ENCODE measurements around the gene LRPPRC. TPM values are rescaled to one million over a fixed set of nuclear protein-coding genes. Genes with fewer than 3 reads are reported as not detected.

The LRPPRC gene
- polyA plus RNA-seq, 1 donor: 89.1 TPM

DNA sequence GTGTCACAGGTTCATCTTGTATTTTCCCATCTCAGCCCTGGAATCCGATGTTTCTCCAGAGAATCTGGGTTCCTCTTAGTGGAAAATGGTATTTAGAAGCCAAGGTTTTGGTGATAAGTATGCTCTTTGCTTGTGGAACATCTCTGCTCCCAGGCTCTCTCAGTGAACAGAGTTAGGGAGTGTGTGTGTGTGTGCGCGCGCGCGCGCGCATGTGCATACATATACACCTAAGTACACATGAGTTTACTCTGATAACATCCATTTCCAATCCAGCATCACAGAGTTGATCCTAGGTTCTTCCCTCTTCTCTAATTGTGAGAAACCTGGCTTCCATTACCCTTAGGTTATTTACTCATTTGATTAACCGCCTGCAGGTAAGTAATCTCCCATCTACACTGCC is 115.3 kb downstream of the LRPPRC start:
- Histone ChIP-seq H3K4me3 (ENCODE audit: low read length) (no peak overlapping the region), H3K27me3 (ENCODE audit: control insufficient read depth, insufficient read depth, low read length) (no peaks in the 10 kb centered on the region), H3K36me3 (ENCODE audit: control insufficient read depth, insufficient read depth, low read length) (peaks cover 3% of the 10 kb centered on the region), H3K4me1 (ENCODE audit: control insufficient read depth, insufficient read depth, low read length) (peaks cover 7% of the 10 kb centered on the region), H3K9me3 (ENCODE audit: control insufficient read depth, low read depth, low read length) (no peaks in the 10 kb centered on the region), H3K27ac (ENCODE audit: low read length) (no peak overlapping the region)
- 100% methylated on average over 2 of the region's 9 CpGs for WGBS (ENCODE audit: insufficient coverage, low lambda C conversion rate)
- no peak for DNase-seq

DNA sequence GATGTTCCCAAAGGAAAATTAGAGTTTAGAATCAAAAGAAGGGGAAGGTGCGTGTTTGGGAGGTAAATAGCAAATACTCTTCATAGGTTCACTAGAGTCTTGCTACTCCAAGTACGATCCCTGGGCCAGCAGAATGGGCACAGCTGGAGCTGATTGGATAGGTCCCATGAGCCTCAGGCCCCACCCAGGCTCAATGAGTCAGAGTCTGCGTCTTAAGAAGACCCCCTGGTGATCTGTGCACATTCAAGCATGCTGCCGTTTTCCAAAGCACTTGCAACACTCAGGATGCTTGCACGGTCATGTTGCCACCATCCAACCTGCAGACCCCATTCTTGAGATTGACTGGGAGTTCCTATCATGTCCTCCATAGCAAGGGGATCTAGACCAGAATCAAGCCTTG is 116.5 kb downstream of the LRPPRC start:
- H3K27ac ChIP-seq (ENCODE audit: low read length): no peak overlapping the region
- no peak for DNase-seq
- WGBS (ENCODE audit: insufficient coverage, low lambda C conversion rate): no CpG with 5 or more reads among the region's 5 CpGs
- no peak overlapping the region for H3K4me3 ChIP-seq (ENCODE audit: low read length)
- peaks cover 3% of the 10 kb centered on the region for H3K36me3 ChIP-seq (ENCODE audit: control insufficient read depth, insufficient read depth, low read length)
- H3K27me3 ChIP-seq (ENCODE audit: control insufficient read depth, insufficient read depth, low read length): no peaks in the 10 kb centered on the region
- no peaks in the 10 kb centered on the region for H3K9me3 ChIP-seq (ENCODE audit: control insufficient read depth, low read depth, low read length)
- peaks cover 3% of the 10 kb centered on the region for H3K4me1 ChIP-seq (ENCODE audit: control insufficient read depth, insufficient read depth, low read length)

DNA sequence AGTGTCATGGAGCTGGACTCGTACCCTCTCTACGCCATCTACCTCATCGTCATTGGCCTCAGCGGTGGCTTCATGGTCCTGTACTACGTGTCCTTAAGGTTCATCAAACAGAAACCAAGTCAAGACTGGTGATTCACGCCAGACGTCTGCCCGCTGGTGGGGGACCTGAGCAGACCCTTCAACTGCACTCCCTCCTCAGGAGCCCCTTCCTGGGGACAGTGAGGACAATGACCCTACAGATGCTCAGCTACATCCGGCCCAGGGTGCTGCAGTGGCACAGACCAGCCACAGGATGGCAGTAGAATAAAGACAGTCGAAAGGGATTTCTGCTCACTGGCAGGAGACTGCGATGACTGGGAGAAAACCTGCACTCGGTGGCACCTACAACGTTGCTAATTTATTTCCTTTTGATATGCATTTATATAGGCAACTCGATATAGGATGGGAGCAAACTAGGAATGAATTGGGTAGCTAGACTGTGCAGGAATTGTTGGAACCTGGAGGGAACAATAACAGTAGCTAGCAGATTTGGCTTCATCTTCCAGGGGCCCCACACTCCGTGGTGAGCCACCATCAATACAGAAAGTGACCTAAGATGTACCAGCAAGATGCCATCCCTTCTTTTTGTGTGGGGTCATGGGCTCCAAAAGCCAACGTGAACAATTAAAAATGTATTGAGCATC is 117.9 kb downstream of the LRPPRC start:
- no CpG with 5 or more reads among the region's 16 CpGs for WGBS (ENCODE audit: insufficient coverage, low lambda C conversion rate)
- Histone ChIP-seq H3K9me3 (ENCODE audit: control insufficient read depth, low read depth, low read length) (no peaks in the 10 kb centered on the region), H3K27me3 (ENCODE audit: control insufficient read depth, insufficient read depth, low read length) (no peaks in the 10 kb centered on the region), H3K4me1 (ENCODE audit: control insufficient read depth, insufficient read depth, low read length) (peaks cover 3% of the 10 kb centered on the region), H3K4me3 (ENCODE audit: low read length) (no peak overlapping the region), H3K36me3 (ENCODE audit: control insufficient read depth, insufficient read depth, low read length) (peaks cover 3% of the 10 kb centered on the region), H3K27ac (ENCODE audit: low read length) (no peak overlapping the region)
- peak; percentile 24 to 46 for DNase-seq

DNA sequence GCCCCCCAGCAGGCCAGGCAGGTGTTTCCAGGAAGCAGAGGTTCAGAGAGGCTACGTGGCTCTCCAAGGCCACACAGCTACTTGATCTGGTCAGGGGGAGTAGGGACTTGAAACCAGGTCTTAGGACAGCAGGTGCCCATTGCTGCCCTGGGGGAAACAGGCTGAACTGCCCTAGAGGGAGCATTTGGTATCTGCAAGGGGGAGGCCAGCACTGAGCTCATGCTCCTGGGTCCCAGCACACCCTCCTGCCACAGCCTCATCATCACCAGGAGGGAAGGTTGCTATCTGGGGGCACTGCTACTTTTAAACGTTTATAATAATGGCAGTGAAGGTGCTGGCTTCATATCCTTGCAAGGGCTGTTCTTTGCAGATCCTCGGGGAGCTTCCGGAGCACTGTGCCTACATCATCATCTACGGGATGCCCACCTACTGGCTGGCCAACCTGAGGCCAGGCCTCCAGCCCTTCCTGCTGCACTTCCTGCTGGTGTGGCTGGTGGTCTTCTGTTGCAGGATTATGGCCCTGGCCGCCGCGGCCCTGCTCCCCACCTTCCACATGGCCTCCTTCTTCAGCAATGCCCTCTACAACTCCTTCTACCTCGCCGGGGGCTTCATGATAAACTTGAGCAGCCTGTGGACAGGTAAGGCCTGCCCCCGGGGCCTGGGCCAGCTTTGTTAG is 120.9 kb downstream of the LRPPRC start:
- Histone ChIP-seq H3K4me1 (ENCODE audit: control insufficient read depth, insufficient read depth, low read length) (no peaks in the 10 kb centered on the region), H3K27me3 (ENCODE audit: control insufficient read depth, insufficient read depth, low read length) (no peaks in the 10 kb centered on the region), H3K27ac (ENCODE audit: low read length) (no peak overlapping the region), H3K36me3 (ENCODE audit: control insufficient read depth, insufficient read depth, low read length) (peaks cover 3% of the 10 kb centered on the region), H3K4me3 (ENCODE audit: low read length) (no peak overlapping the region), H3K9me3 (ENCODE audit: control insufficient read depth, low read depth, low read length) (no peaks in the 10 kb centered on the region)
- WGBS (ENCODE audit: insufficient coverage, low lambda C conversion rate): no CpG with 5 or more reads among the region's 11 CpGs
- DNase-seq: no peak

DNA sequence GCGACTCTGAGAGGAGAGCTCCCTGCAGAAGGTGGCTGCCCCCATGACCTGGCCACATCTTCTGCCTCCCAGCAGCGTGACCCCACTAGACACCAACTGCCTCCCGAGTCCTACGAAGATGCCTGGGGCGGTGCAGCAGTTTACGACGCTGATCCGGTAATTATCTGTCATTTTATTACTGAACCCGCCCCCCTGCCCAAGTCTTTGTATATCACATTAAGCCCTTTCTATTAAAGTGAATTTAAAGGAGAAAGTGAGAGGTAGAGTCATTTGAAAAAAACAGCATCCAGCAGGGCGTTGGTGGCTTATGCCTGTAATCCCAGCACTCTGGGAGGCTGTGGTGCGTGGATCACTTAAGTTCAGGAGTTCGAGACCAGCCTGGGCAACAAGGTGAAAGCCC is 123.6 kb downstream of the LRPPRC start:
- no peak overlapping the region for H3K4me3 ChIP-seq (ENCODE audit: low read length)
- no peaks in the 10 kb centered on the region for H3K27me3 ChIP-seq (ENCODE audit: control insufficient read depth, insufficient read depth, low read length)
- WGBS (ENCODE audit: insufficient coverage, low lambda C conversion rate): no CpG with 5 or more reads among the region's 12 CpGs
- no peak for DNase-seq
- H3K27ac ChIP-seq (ENCODE audit: low read length): no peak overlapping the region
- no peaks in the 10 kb centered on the region for H3K36me3 ChIP-seq (ENCODE audit: control insufficient read depth, insufficient read depth, low read length)
- no peaks in the 10 kb centered on the region for H3K9me3 ChIP-seq (ENCODE audit: control insufficient read depth, low read depth, low read length)
- H3K4me1 ChIP-seq (ENCODE audit: control insufficient read depth, insufficient read depth, low read length): no peaks in the 10 kb centered on the region

DNA sequence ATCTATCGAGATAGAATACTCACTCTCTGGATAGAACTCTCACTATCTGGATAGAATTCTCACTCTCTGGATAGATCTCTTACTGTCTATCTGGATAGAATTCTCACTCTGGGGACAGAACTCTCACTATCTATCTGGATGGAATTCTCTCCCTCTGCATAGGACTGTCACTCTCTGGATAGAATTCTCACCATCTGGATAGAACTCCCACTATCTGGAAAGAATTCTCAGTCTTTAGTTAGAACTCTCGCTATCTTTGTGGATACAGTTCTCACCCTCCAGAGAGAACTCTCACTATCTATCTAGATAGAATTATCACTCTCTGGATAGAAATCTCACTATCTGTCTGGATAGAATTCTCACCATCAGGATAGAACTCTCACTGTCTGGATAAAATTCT is 140.5 kb downstream of the LRPPRC start:
- H3K36me3 ChIP-seq (ENCODE audit: control insufficient read depth, insufficient read depth, low read length): peaks cover 22% of the 10 kb centered on the region
- no peaks in the 10 kb centered on the region for H3K9me3 ChIP-seq (ENCODE audit: control insufficient read depth, low read depth, low read length)
- H3K27me3 ChIP-seq (ENCODE audit: control insufficient read depth, insufficient read depth, low read length): no peaks in the 10 kb centered on the region
- WGBS (ENCODE audit: insufficient coverage, low lambda C conversion rate): 60% methylated on average over 1 of the region's 2 CpGs
- H3K4me3 ChIP-seq (ENCODE audit: low read length): no peak overlapping the region
- H3K27ac ChIP-seq (ENCODE audit: low read length): no peak overlapping the region
- no peaks in the 10 kb centered on the region for H3K4me1 ChIP-seq (ENCODE audit: control insufficient read depth, insufficient read depth, low read length)
- no peak for DNase-seq

DNA sequence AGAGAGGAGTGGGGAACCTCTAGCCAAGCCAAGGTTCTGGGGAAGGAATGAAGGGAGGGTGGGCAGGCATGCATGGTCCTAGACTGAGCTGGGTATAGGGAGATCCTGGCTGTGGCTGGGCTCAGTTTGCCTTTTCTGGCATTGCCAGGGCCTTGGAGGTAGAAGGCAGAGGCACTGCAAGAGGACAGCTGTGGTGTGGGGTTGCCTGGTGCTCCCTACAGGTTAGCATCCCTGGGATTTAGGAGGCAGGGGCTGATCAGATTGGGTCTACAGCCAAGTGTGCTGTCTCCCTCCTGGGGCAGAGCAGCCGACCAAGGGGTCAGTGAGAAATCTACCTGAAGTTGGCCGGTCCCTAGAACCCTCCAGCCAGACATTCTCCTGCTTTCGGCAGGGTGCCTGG is 141.1 kb downstream of the LRPPRC start:
- WGBS (ENCODE audit: insufficient coverage, low lambda C conversion rate): no CpG with 5 or more reads among the region's 3 CpGs
- Histone ChIP-seq H3K27ac (ENCODE audit: low read length) (no peak overlapping the region), H3K27me3 (ENCODE audit: control insufficient read depth, insufficient read depth, low read length) (no peaks in the 10 kb centered on the region), H3K4me3 (ENCODE audit: low read length) (no peak overlapping the region), H3K4me1 (ENCODE audit: control insufficient read depth, insufficient read depth, low read length) (no peaks in the 10 kb centered on the region), H3K36me3 (ENCODE audit: control insufficient read depth, insufficient read depth, low read length) (peaks cover 22% of the 10 kb centered on the region), H3K9me3 (ENCODE audit: control insufficient read depth, low read depth, low read length) (no peaks in the 10 kb centered on the region)
- DNase-seq: no peak

DNA sequence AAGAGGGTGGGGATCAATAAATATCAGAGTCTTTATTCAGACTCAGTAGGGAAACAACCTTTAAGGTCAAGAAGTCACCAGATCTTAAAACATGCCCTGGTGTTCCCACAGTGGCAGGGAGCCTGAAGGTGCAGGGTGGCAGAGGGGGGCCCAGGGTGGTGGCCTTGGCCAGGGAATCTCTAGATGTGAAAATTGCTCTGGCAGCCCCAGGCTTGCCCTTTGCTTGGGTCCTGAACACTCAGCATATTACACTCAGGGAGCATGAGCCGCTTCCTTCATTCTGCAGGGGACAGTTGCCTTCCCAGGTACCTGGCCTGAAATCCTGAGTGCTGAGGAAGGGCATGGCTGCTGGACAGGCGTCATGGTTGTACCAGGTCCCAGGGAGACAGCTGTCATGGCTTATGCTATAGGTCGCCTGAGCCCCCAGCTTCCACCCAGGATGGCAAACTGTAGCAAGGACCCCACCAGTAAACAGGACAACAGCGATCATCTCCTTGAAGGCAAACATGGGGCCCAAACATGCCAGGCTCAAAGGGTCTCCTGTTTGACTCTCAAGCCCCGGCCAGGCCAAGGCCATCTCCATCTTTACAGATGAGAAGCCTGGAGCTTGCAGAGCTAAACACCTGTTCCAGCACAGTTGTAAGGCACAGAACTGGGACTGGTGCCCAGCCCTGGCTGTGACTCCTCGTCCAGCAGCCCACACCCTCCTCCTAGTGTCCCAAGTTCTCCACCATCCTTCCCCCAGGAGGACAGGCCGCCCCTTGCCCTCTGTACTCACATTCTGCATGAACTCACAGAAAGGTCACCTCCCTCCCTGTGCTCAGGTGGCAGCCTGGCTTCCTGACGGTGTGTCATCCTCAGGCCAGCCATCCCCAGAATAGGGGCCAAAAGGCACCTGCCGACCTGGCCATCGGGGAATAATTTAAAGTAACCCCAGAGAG is 142.4 kb downstream of the LRPPRC start:
- Histone ChIP-seq H3K27me3 (ENCODE audit: control insufficient read depth, insufficient read depth, low read length) (no peaks in the 10 kb centered on the region), H3K4me3 (ENCODE audit: low read length) (no peak overlapping the region), H3K4me1 (ENCODE audit: control insufficient read depth, insufficient read depth, low read length) (no peaks in the 10 kb centered on the region), H3K27ac (ENCODE audit: low read length) (no peak overlapping the region), H3K36me3 (ENCODE audit: control insufficient read depth, insufficient read depth, low read length) (peaks cover 24% of the 10 kb centered on the region), H3K9me3 (ENCODE audit: control insufficient read depth, low read depth, low read length) (no peaks in the 10 kb centered on the region)
- DNase-seq: no peak
- no CpG with 5 or more reads among the region's 10 CpGs for WGBS (ENCODE audit: insufficient coverage, low lambda C conversion rate)

DNA sequence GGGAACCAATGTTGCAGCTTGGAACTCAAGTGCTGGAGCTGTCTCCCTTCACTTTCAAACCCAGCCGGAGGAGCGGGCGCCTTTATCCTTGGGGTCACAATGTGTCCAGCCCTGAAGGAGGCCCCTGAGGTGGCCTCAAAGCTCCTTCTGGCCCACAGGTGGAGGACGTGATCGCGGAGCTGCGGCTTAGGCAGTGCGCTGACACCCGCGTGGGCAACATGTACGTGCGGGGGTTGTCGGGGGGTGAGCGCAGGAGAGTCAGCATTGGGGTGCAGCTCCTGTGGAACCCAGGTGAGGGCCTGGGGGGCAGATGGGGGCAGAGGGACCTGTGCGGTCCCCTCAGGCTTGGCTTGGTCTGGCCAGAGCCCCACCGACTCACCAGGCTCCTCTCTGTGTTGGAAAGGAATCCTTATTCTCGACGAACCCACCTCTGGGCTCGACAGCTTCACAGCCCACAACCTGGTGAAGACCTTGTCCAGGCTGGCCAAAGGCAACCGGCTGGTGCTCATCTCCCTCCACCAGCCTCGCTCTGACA is 143.5 kb downstream of the LRPPRC start:
- no peaks in the 10 kb centered on the region for H3K9me3 ChIP-seq (ENCODE audit: control insufficient read depth, low read depth, low read length)
- H3K27me3 ChIP-seq (ENCODE audit: control insufficient read depth, insufficient read depth, low read length): no peaks in the 10 kb centered on the region
- H3K4me3 ChIP-seq (ENCODE audit: low read length): no peak overlapping the region
- H3K4me1 ChIP-seq (ENCODE audit: control insufficient read depth, insufficient read depth, low read length): peaks cover under 1% of the 10 kb centered on the region
- no peak overlapping the region for H3K27ac ChIP-seq (ENCODE audit: low read length)
- no CpG with 5 or more reads among the region's 21 CpGs for WGBS (ENCODE audit: insufficient coverage, low lambda C conversion rate)
- H3K36me3 ChIP-seq (ENCODE audit: control insufficient read depth, insufficient read depth, low read length): peaks cover 24% of the 10 kb centered on the region
- DNase-seq: no peak
